Measurements from ENCODE around the gene ZNF410. TPM values are rescaled to one million over a fixed set of nuclear protein-coding genes. Genes with fewer than 3 reads are reported as not detected.
A peak's percentile ranks its signal among the peaks of the same experiment; 100 is the strongest.
"Not testable (repeated sequence)": the region's sequence is repeated elsewhere in the genome, so short reads cannot be mapped to it uniquely, and the experiment has no call there.

The ZNF410 gene
- total RNA-seq, 2 experiments from 2014 or later, result 58.6 to 66.2 TPM

DNA sequence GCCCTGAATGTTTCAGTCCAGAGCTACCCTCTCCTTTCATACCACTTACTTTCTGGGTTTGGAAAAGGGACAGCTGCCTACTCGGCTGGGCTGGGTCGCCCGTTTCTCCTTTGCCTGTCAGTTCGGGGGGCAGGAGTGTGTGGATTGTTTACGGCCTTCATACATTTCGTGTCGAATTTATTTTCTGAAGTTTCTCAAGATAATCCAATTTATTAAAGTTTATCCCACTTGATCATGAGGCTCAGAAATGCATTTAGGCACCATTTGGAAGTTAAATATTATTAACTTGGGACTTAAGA lies 608 bp downstream of the ZNF410 start:
- ATAC-seq (no peak), DNase-seq (no peak)
- CTCF ChIA-PET, result interaction anchor here (0.6 to 2.5 kb wide), 5 partner anchors 61 to 171 kb away, joined by 3 to 14 read pairs (median 4); no protein-coding TSS in a partner anchor
- Mint-ChIP-seq H3K27me3 (no peaks in the 10 kb centered on the region), H3K36me3 (ENCODE audit: low read depth) (peaks cover 28% of the 10 kb centered on the region), H3K27ac (peak overlapping the region; percentile 99), H3K4me3 (peak overlapping the region; percentile 80), H3K4me1 (peaks cover 47% of the 10 kb centered on the region), H3K9me3 (ENCODE audit: low read depth) (no peaks in the 10 kb centered on the region)
- POLR2A ChIA-PET, result interaction anchor here (1.1 to 1.9 kb wide), 4 partner anchors 9 to 420 kb away, joined by 3 to 8 read pairs (median 4); partner anchors contain the start of gene PTGR2
- intact Hi-C loops (cut with DNase I, micrococcal nuclease), result loop anchor here (2.0 to 5.0 kb wide), 8 partner anchors 56 to 960 kb away; partner anchors contain the start of genes ABCD4 (in 1 of the 2), BBOF1 (in 1 of the 2), DCAF4 (in 1 of the 2) and ENTPD5 (in 1 of the 2)

DNA sequence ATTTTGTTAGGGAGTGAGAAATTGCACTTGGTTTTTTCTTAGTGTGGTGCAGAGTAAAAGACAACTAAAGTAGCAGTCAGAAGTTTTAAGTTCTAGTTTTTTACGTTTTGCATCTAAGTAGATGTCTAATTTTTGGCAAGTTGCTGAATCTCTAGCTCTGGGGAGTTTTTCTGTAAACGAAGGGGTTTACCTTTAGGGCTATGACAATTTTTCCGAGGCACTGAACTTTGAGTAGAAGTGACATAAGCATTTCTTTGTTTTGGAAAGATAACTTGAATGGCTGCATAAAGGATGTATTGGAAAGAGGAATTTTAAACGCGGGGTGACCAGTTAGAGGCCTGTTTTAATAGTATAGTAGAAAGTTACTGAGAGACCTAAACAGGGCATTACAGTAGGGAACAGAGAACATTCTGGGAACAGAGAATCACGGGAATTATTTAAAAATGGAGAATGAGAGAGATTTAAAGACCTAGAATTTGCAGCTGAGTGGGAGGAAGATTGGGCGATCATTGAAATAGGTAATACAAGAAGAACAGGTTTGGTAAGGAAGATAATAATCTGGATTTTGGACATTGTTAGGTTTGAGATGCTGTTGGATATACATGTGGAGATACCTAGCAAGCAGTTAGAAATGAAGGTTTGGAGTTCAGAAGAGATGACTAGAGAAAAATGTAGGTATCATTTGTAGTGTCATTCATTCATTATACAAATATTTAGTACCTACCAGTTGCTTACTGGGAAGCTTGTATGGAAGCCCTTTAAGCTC lies 1.2 kb downstream of the ZNF410 start:
- Mint-ChIP-seq H3K4me3 (peak overlapping the region; percentile 80), H3K4me1 (peaks cover 47% of the 10 kb centered on the region), H3K36me3 (ENCODE audit: low read depth) (peaks cover 28% of the 10 kb centered on the region), H3K27me3 (no peaks in the 10 kb centered on the region), H3K9me3 (ENCODE audit: low read depth) (no peaks in the 10 kb centered on the region), H3K27ac (peak overlapping the region; percentile 99)
- intact Hi-C loops (cut with DNase I, micrococcal nuclease), result loop anchor here (2.0 to 5.0 kb wide), 8 partner anchors 57 to 961 kb away; partner anchors contain the start of genes ABCD4 (in 1 of the 2), BBOF1 (in 1 of the 2), DCAF4 (in 1 of the 2) and ENTPD5 (in 1 of the 2)
- ChIA-PET POLR2A (interaction anchor here (1.2 to 1.9 kb wide), 2 partner anchors 36 to 130 kb away, joined by 4 to 8 read pairs; partner anchors contain the start of gene PTGR2), CTCF (interaction anchor here (0.6 to 2.5 kb wide), 7 partner anchors 35 to 902 kb away, joined by 3 to 14 read pairs (median 3); no protein-coding TSS in a partner anchor)
- DNase-seq (no peak), ATAC-seq (no peak)

DNA sequence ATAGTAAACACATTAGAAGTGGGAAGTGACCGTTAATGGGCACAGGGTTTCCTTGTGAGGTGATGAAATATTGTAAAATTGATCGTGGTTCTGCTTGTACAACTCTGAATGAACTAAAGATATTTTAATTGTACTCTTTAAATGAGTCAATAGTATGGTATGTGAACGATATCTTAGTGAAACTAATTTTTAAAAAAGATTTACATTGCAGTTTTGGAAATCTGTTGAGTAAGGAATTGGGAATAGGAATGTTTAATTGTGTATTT lies 1.7 kb downstream of the ZNF410 start:
- Mint-ChIP-seq H3K27me3 (no peaks in the 10 kb centered on the region), H3K4me3 (peak overlapping the region; percentile 80), H3K27ac (peak overlapping the region; percentile 99), H3K36me3 (ENCODE audit: low read depth) (peaks cover 28% of the 10 kb centered on the region), H3K4me1 (peaks cover 47% of the 10 kb centered on the region), H3K9me3 (ENCODE audit: low read depth) (no peaks in the 10 kb centered on the region)
- intact Hi-C loops (cut with DNase I, micrococcal nuclease), result loop anchor here (5.0 kb wide), 5 partner anchors 146 to 961 kb away; partner anchors contain the start of genes ABCD4 (in 1 of the 2), DCAF4 (in 1 of the 2), PNMA1 (in 1 of the 2) and RIOX1 (in 1 of the 2)
- ChIA-PET CTCF (interaction anchor here (0.6 to 1.0 kb wide), 5 partner anchors 35 to 903 kb away, joined by 3 to 4 read pairs (median 3); no protein-coding TSS in a partner anchor), POLR2A (interaction anchor here (1.2 kb wide), 1 partner anchor 37 kb away, joined by 4 read pairs; the partner anchor contains the start of gene PTGR2)
- ATAC-seq (no peak), DNase-seq (no peak)

DNA sequence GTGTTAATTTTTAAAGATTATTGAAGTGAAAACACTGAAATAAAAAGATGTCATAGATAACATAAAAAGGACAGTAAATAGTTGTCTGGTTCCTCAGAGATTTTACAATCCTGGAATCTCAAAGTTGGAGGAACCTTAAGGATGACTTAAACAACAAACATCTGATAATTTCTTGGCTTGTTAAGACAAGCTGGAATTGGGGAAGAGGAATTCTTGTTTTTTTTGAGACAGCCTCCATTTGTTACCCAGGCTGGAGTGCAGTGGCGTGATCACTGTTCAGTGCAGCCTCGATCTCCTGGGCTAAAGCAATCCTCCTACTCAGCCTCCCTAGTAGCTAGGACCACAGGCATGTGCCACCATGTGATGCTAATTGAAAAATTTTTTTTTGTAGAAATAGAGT lies 2.3 kb downstream of the ZNF410 start:
- ATAC-seq (no peak), DNase-seq (no peak)
- no peaks in the 10 kb centered on the region for H3K9me3 Mint-ChIP-seq (ENCODE audit: low read depth)
- CTCF ChIA-PET, result no interaction called here
- peak overlapping the region; percentile 80 for H3K4me3 Mint-ChIP-seq
- peaks cover 32% of the 10 kb centered on the region for H3K36me3 Mint-ChIP-seq (ENCODE audit: low read depth)
- intact Hi-C loops (cut with DNase I, micrococcal nuclease), result loop anchor here (5.0 kb wide), 5 partner anchors 147 to 962 kb away; partner anchors contain the start of genes ABCD4 (in 1 of the 2), DCAF4 (in 1 of the 2), PNMA1 (in 1 of the 2) and RIOX1 (in 1 of the 2)
- H3K27ac Mint-ChIP-seq, result peak overlapping the region; percentile 99
- POLR2A ChIA-PET, result interaction anchor here (0.6 kb wide), 1 partner anchor 41 kb away, joined by 3 read pairs; no protein-coding TSS in a partner anchor
- peaks cover 47% of the 10 kb centered on the region for H3K4me1 Mint-ChIP-seq
- no peaks in the 10 kb centered on the region for H3K27me3 Mint-ChIP-seq

DNA sequence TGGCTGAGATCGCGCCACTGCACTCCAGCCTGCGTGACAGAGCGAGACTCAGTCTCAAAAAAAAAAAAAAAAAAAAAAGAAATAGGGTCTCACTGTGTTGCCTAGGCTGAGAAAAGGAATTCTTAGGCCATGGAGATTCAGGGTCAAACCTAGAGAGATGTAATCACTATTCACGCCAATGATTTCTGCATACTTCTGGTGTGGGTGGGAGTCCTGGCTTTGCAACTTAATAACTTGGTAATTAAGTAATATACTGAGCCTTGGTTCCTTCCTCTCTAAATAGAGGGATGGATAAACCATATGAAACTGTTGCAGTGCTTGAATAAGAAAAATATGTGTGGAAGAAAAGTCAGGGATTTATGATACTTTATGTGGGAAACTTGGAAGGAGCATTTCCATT lies 2.7 kb downstream of the ZNF410 start:
- Mint-ChIP-seq H3K9me3 (ENCODE audit: low read depth) (no peaks in the 10 kb centered on the region), H3K4me1 (peaks cover 47% of the 10 kb centered on the region), H3K27me3 (no peaks in the 10 kb centered on the region), H3K36me3 (ENCODE audit: low read depth) (peaks cover 34% of the 10 kb centered on the region), H3K27ac (peak overlapping the region; percentile 74), H3K4me3 (peak overlapping the region; percentile 80)
- intact Hi-C loops (cut with DNase I, micrococcal nuclease), result loop anchor here (5.0 kb wide), 5 partner anchors 147 to 962 kb away; partner anchors contain the start of genes ABCD4 (in 1 of the 2), DCAF4 (in 1 of the 2), PNMA1 (in 1 of the 2) and RIOX1 (in 1 of the 2)
- ChIA-PET CTCF (interaction anchor here (0.6 kb wide), 1 partner anchor 23 kb away, joined by 3 read pairs; no protein-coding TSS in a partner anchor), POLR2A (interaction anchor here (0.6 kb wide), 1 partner anchor 41 kb away, joined by 3 read pairs; no protein-coding TSS in a partner anchor)
- ATAC-seq (no peak), DNase-seq (no peak)

DNA sequence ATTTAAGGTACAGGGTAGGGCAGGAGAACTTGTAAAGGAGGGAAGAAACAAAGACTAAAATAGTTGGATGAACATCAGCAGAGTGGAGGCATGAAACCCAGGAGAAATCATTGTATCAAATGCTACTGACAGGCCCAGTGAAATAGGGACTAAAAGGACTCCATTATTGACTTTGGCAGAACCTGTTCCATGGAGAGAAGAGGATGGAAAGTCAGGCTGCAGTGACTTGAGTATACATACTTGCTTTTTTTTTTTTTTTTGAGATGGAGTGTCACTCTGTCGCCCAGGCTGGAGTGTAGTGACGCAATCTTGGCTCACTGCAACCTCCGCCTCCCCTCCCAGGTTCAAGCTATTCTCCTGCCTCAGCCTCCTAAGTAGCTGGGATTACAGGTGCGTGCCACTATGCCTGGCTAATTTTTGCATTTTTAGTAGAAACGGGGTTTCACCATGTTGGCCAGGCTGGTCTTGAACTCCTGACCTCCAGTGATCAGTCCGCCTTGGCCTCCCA lies 7.6 kb downstream of the ZNF410 start:
- Mint-ChIP-seq H3K4me1 (peaks cover 28% of the 10 kb centered on the region), H3K27ac (peak overlapping the region; percentile 5), H3K36me3 (ENCODE audit: low read depth) (peaks cover 43% of the 10 kb centered on the region)
- CTCF ChIA-PET, result interaction anchor here (1.1 to 1.2 kb wide), 2 partner anchors 150 to 323 kb away, joined by 3 to 4 read pairs; no protein-coding TSS in a partner anchor
- ATAC-seq; H3K9me3 Mint-ChIP-seq (ENCODE audit: low read depth); H3K27me3 Mint-ChIP-seq; DNase-seq; intact Hi-C loops (cut with DNase I, micrococcal nuclease); H3K4me3 Mint-ChIP-seq; POLR2A ChIA-PET: not testable (repeated sequence)

DNA sequence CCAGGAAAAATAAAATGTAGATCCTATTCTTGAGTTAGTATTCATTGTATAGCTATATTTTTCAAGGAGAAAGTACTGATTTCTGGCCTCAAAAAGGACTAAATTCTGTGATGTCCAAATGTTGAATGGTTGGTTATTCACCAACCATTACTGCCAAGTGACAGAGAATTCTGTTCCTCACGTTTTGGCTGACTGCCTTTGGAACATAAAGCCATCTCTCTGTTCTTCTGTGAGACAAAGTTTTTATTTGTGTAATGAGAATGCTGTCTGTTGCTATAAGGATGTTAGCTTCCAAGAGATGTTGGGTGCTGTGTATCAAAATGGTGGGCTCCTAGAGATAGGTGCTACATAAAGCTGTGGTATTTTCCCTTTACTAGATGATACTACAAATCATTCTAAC lies 9.3 kb downstream of the ZNF410 start:
- H3K27ac Mint-ChIP-seq, result peak overlapping the region; percentile 58
- ChIA-PET POLR2A (interaction anchor here (0.6 to 1.4 kb wide), 2 partner anchors 9 to 113 kb away, joined by 3 read pairs; partner anchors contain the start of gene ZNF410), CTCF (interaction anchor here (0.6 to 1.4 kb wide), 4 partner anchors 10 to 871 kb away, joined by 3 to 4 read pairs (median 3); no protein-coding TSS in a partner anchor)
- intact Hi-C loops (cut with DNase I, micrococcal nuclease), result no loop called here
- no peak for ATAC-seq
- H3K27me3 Mint-ChIP-seq, result no peaks in the 10 kb centered on the region
- H3K9me3 Mint-ChIP-seq (ENCODE audit: low read depth), result no peaks in the 10 kb centered on the region
- H3K36me3 Mint-ChIP-seq (ENCODE audit: low read depth), result peaks cover 45% of the 10 kb centered on the region
- H3K4me3 Mint-ChIP-seq, result no peak overlapping the region
- peaks cover 15% of the 10 kb centered on the region for H3K4me1 Mint-ChIP-seq
- no peak for DNase-seq

DNA sequence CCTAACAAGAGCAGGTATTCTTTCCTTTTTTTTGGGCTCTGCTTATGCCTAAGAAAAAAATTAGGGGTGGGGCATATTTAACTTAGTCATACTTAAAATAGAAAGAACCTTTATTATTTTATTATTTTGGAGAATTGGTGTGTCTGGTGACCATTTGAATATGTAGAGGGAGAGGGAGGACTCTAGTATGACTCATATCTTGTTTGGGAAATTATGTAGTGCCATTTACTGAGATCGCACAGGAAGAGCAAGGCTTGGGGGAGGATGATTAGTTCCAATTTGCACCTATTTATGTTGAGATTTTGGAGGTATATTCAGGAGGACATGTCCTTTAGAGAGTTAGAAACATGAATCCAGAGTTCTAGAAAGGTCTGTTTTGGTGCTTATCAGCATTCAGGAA lies 9.9 kb downstream of the ZNF410 start:
- Mint-ChIP-seq H3K36me3 (ENCODE audit: low read depth) (peaks cover 45% of the 10 kb centered on the region), H3K27me3 (no peaks in the 10 kb centered on the region), H3K27ac (peak overlapping the region; percentile 88), H3K9me3 (ENCODE audit: low read depth) (no peaks in the 10 kb centered on the region), H3K4me3 (no peak overlapping the region), H3K4me1 (peaks cover 15% of the 10 kb centered on the region)
- DNase-seq, result no peak
- POLR2A ChIA-PET, result interaction anchor here (0.6 to 1.4 kb wide), 2 partner anchors 10 to 112 kb away, joined by 3 read pairs; partner anchors contain the start of gene ZNF410
- ATAC-seq, result no peak
- CTCF ChIA-PET, result interaction anchor here (0.6 to 1.4 kb wide), 4 partner anchors 9 to 870 kb away, joined by 3 to 4 read pairs (median 3); no protein-coding TSS in a partner anchor
- intact Hi-C loops (cut with DNase I, micrococcal nuclease), result no loop called here

DNA sequence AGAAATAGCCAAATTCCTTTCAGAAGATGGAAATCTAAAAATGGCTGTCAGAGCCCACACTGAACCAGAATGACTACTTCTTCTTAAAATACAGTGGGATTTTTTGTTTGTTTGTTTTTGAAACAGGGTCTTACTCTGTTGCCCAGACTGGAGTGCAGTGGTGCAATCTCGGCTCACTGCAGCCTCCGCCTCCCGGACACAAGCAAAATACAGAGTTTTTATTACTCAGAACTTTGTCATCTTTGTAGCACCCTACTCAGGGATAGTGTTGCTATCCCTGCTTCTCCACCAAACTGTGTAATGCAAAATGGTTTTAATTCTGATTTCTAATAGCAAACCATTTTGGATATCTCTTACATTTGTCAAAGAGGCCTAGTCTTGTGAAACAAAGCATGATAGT lies 16.4 kb downstream of the ZNF410 start:
- no peak overlapping the region for H3K4me3 Mint-ChIP-seq
- intact Hi-C loops (cut with DNase I, micrococcal nuclease), result no loop called here
- H3K27ac Mint-ChIP-seq, result no peak overlapping the region
- ATAC-seq (no peak), DNase-seq (no peak)
- peaks cover 46% of the 10 kb centered on the region for H3K36me3 Mint-ChIP-seq (ENCODE audit: low read depth)
- no peaks in the 10 kb centered on the region for H3K4me1 Mint-ChIP-seq
- ChIA-PET POLR2A (no interaction called here), CTCF (no interaction called here)
- H3K27me3 Mint-ChIP-seq, result no peaks in the 10 kb centered on the region
- no peaks in the 10 kb centered on the region for H3K9me3 Mint-ChIP-seq (ENCODE audit: low read depth)

DNA sequence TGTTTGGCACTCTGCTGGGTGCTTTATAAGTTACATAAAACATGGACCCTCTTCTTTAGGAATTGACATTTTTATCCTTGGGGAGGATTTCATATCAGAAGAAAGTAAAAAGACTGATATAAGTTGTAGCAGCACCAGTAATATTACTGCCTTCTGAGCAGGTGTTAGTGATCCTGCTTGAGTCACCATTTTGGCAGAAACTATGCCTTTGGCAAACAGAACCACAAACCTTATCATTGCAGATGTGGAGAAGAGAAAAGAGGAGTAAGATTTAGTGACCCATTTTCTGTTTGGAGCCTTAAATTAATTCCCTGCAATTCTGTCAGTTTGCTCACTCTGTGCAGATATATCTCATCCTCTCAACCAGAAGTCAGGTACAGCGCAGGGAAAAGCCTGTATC lies 23.0 kb downstream of the ZNF410 start:
- Mint-ChIP-seq H3K36me3 (ENCODE audit: low read depth) (peaks cover 75% of the 10 kb centered on the region), H3K27ac (peak overlapping the region; percentile 37), H3K4me1 (peaks cover 7% of the 10 kb centered on the region), H3K27me3 (no peaks in the 10 kb centered on the region), H3K9me3 (ENCODE audit: low read depth) (peaks cover 5% of the 10 kb centered on the region), H3K4me3 (no peak overlapping the region)
- intact Hi-C loops (cut with DNase I, micrococcal nuclease), result no loop called here
- ATAC-seq (no peak), DNase-seq (no peak)
- POLR2A ChIA-PET, result no interaction called here
- CTCF ChIA-PET, result no interaction called here

DNA sequence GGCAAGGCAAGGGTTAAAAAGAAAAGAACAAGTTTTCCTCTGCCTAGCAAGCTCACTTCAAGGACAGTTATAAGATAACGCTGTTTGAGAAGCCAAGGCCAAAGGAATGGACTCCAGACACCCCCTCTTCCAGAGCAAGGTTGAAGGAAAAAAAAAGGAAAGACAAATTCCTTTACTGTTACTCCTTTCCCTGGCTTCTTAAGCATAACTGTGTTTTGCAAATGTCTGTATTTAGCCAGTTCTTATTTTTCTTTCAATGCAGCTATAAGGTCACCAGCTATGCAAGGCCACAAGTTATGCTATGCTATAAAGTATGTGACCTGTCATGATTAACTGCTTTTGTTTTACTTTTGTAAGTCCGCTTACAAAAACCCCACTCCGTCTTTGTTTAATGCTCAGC lies 26.6 kb downstream of the ZNF410 start:
- intact Hi-C loops (cut with DNase I, micrococcal nuclease), result no loop called here
- ChIA-PET POLR2A (no interaction called here), CTCF (interaction anchor here (0.9 kb wide), 1 partner anchor 280 kb away, joined by 3 read pairs; no protein-coding TSS in a partner anchor)
- Mint-ChIP-seq H3K4me3 (no peak overlapping the region), H3K36me3 (ENCODE audit: low read depth) (peaks cover 63% of the 10 kb centered on the region), H3K4me1 (peaks cover 7% of the 10 kb centered on the region), H3K27me3 (no peaks in the 10 kb centered on the region), H3K9me3 (ENCODE audit: low read depth) (peaks cover 5% of the 10 kb centered on the region), H3K27ac (no peak overlapping the region)
- ATAC-seq, result no peak
- no peak for DNase-seq
